B cell (primary cell): ENCODE measurements around the gene DISP2.

Experiments used
- EZH2 ChIP-seq: IDR thresholded peaks from 2 replicates; pipeline ENCODE4 v1.6.1; 2012; ENCODE audit warnings: borderline replicate concordance, low read depth, mild to moderate bottlenecking, moderate library complexity, low read length; ENCODE audit not compliant: insufficient read depth, poor library complexity, severe bottlenecking
- TF ChIP-seq, protein P1 (sequence below): fragments of 200-600 bp; IDR thresholded peaks from one replicate; pipeline ENCODE4 v1.8.0; 2022; ENCODE audit warnings: antibody characterized with exemption, mild to moderate bottlenecking

DNA sequence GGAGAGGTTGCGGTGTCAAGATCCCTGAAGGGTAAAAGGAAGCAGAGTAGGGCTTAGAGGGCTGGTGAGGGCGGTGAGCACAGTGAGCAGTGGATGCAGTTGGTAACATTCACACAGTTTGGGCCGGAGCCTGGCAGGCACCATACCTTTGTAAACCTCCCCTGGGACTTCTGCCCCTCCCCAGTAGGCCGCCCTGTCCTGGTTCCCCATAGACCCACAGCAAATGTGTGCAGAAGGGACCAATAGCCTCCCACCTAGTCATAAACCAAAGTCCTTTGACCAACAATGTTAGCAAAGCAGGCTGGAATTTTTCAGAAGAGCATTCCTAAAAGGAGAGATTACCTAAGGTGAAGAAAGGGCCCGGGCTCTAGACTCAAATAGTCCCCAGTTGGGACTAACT, 8.9 kb upstream of the DISP2 start:
- TF ChIP-seq, protein P1, sequence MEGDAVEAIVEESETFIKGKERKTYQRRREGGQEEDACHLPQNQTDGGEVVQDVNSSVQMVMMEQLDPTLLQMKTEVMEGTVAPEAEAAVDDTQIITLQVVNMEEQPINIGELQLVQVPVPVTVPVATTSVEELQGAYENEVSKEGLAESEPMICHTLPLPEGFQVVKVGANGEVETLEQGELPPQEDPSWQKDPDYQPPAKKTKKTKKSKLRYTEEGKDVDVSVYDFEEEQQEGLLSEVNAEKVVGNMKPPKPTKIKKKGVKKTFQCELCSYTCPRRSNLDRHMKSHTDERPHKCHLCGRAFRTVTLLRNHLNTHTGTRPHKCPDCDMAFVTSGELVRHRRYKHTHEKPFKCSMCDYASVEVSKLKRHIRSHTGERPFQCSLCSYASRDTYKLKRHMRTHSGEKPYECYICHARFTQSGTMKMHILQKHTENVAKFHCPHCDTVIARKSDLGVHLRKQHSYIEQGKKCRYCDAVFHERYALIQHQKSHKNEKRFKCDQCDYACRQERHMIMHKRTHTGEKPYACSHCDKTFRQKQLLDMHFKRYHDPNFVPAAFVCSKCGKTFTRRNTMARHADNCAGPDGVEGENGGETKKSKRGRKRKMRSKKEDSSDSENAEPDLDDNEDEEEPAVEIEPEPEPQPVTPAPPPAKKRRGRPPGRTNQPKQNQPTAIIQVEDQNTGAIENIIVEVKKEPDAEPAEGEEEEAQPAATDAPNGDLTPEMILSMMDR: no peak
- TF ChIP-seq EZH2: no peak
